GM12891 (cell line): ENCODE results near the gene GASK1B.

Experiments
- POLR2A ChIP-seq: IDR thresholded peaks from 2 replicates; pipeline ENCODE4 v1.6.1; 2011; ENCODE audit warnings: low read depth, low read length, control low read depth
- POLR2AphosphoS5 ChIP-seq: IDR thresholded peaks from 2 replicates; pipeline ENCODE4 v1.6.1; 2011; ENCODE audit warnings: low read depth, low read length, control low read depth
- POU2F2 ChIP-seq: IDR thresholded peaks from 2 replicates; pipeline ENCODE4 v1.6.1; 2011; ENCODE audit warnings: low read depth, mild to moderate bottlenecking, control low read depth, low read length, moderate library complexity
- SPI1 ChIP-seq: IDR thresholded peaks from 2 replicates; pipeline ENCODE4 v1.6.1; 2011; ENCODE audit warnings: low read depth, low read length, control low read depth
- TAF1 ChIP-seq: IDR thresholded peaks from 2 replicates; pipeline ENCODE4 v1.6.1; 2011; ENCODE audit warnings: low read depth, low read length, control low read depth

DNA sequence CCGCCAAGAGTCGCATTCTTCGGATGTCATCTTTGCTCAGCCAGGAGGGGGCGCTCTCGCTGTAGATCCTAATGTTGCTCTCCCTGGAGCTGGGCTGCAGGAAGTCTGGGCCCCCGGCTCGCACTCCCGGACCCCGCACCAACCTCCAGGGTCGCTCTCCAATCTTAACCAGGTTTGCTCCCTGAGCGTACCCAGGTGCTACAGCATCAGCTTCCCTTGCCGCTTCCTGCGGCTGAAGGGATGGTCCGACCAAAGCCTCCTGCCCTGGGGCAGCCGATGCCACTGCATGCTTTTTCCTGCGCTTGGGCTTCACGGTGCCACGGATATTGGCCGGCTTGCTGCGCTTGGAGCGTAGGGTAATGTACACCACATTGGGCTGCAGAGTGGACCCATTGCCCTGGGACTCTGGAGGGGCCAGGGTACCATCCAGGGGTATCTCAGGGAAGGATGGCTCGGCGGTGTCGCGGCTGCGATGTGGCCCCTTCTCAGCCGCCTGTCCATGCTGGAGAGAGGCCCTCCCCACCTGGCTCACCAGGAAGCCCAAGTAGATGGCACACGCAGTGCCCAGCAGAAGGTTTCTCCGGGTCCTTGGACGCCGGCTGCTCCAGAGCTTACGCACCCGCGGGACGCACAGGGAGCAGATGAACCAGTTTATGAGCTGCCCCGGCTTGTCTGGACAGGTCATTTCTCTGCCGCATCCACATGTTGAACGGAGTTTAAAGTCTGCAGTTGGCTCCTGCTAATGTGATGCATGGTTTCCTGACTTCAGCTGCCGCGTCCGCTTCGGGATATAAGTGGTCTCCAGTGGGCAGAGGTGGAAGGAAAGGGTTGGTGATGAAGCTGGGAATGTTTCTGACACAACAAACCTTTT, 1.9 kb downstream of the GASK1B start:
- TF ChIP-seq POLR2A (no peak), POLR2AphosphoS5 (no peak), SPI1 (no peak), TAF1 (no peak), POU2F2 (no peak)
